GM21360 (cell line): ENCODE data around the gene SBSN.

Experiments
- ATAC-seq: cut with Tn5 transposase; IDR thresholded peaks from one replicate; pipeline ENCODE4 v1.9.1; 2021; ENCODE audit warnings: mild to moderate bottlenecking, moderate library complexity; ENCODE audit not compliant: unreplicated experiment

SBSN gene

GRCh38 chr19:35528218-35529038, at the start of gene SBSN:
TSS of gene SBSN (minus strand) at chr19:35528311. CDS start at chr19:35528281, 30 bp downstream.
- ATAC-seq = no peak

- no peak for ATAC-seq
These were observed 43.4 kb upstream of the SBSN start for GRCh38 chr19:35571406-35571965.

- no peak for ATAC-seq
These were observed 41.2 kb upstream of the SBSN start for GRCh38 chr19:35569281-35569781.

- no peak for ATAC-seq
These were observed 38.6 kb upstream of the SBSN start for GRCh38 chr19:35566738-35567137.

GRCh38 chr19:35565016-35565856, 37.1 kb upstream of the SBSN start:
- no peak for ATAC-seq

- ATAC-seq = no peak
These were observed 35.2 kb upstream of the SBSN start, which contains the start of gene ATP4A for GRCh38 chr19:35563207-35563829. TSS of gene ATP4A (minus strand) at chr19:35563658. CDS start at chr19:35563629, 29 bp downstream.

GRCh38 chr19:35562776-35563175, 34.7 kb upstream of the SBSN start:
- ATAC-seq = no peak

- ATAC-seq = no peak
These were observed 34.2 kb upstream of the SBSN start for GRCh38 chr19:35562336-35562735.

GRCh38 chr19:35561436-35561835, 33.3 kb upstream of the SBSN start:
- no peak for ATAC-seq

- no peak for ATAC-seq
These were observed 32.6 kb upstream of the SBSN start for GRCh38 chr19:35560677-35561076.

- ATAC-seq = no peak
These were observed 32.2 kb upstream of the SBSN start for GRCh38 chr19:35560271-35560670.

- no peak for ATAC-seq
These were observed 31.7 kb upstream of the SBSN start for GRCh38 chr19:35559781-35560180.

- ATAC-seq = peak; percentile 53
These were observed 31.2 kb upstream of the SBSN start for GRCh38 chr19:35559281-35559659.

- no peak for ATAC-seq
These were observed 30.5 kb upstream of the SBSN start for GRCh38 chr19:35558400-35559280.

- no peak for ATAC-seq
These were observed 29.7 kb upstream of the SBSN start for GRCh38 chr19:35557539-35558399.

- ATAC-seq = no peak
These were observed 28.9 kb upstream of the SBSN start for GRCh38 chr19:35556846-35557538.

- no peak for ATAC-seq
These were observed 28.0 kb upstream of the SBSN start for GRCh38 chr19:35556025-35556590.
